Activated CD4-positive, alpha-beta T cell treated with anti-CD3 and anti-CD28 coated beads, Interleukin-2, Interleukin-4, amounts not matched to agents 100 ng/mL and 50 ng/mL, durations not matched to agents 16 hours and 8 hours (primary cell): Measurements from ENCODE around the gene CELF1.
A peak's percentile ranks its signal among the peaks of the same experiment; 100 is the strongest.
"Not testable (repeated sequence)": the region's sequence is repeated elsewhere in the genome, so short reads cannot be mapped to it uniquely, and the experiment has no call there.

ENCODE experiments used
- DNase-seq: peaks from one replicate; pipeline ENCODE4 v3.0.0-alpha.2; 2020; ENCODE audit warnings: low spot score

The CELF1 gene

GRCh38 chr11:47573321-47573720 is 20.4 kb upstream of the CELF1 start:
- no peak for DNase-seq

- no peak for DNase-seq
Observed at GRCh38 chr11:47572715-47573255, 19.9 kb upstream of the CELF1 start.

- DNase-seq, result no peak
Observed at GRCh38 chr11:47571895-47572294, 19.0 kb upstream of the CELF1 start.

- no peak for DNase-seq
Observed at GRCh38 chr11:47571357-47571729, 18.4 kb upstream of the CELF1 start.

GRCh38 chr11:47570651-47571356 is 17.9 kb upstream of the CELF1 start:
- DNase-seq, result no peak

- DNase-seq, result no peak
Observed at GRCh38 chr11:47569646-47570045, 16.7 kb upstream of the CELF1 start.

- DNase-seq, result no peak
Observed at GRCh38 chr11:47566149-47566698, 13.3 kb upstream of the CELF1 start.

GRCh38 chr11:47565340-47566148 is 12.6 kb upstream of the CELF1 start, which contains the start of gene PTPMT1:
PTPMT1 (plus strand) TSS chr11:47565599; CDS start chr11:47565623, 24 bp downstream.
- peak; percentile 73 for DNase-seq

GRCh38 chr11:47564933-47565339 is 12.0 kb upstream of the CELF1 start:
- DNase-seq, result no peak

- DNase-seq, result not testable (repeated sequence)
Observed at GRCh38 chr11:47564366-47564765, 11.4 kb upstream of the CELF1 start.

- DNase-seq, result not testable (repeated sequence)
Observed at GRCh38 chr11:47562393-47562792, 9.5 kb upstream of the CELF1 start.

GRCh38 chr11:47560426-47560825 is 7.5 kb upstream of the CELF1 start:
- DNase-seq, result no peak

- DNase-seq, result no peak
Observed at GRCh38 chr11:47558695-47559094, 5.8 kb upstream of the CELF1 start.

- DNase-seq, result not testable (repeated sequence)
Observed at GRCh38 chr11:47557004-47557403, 4.1 kb upstream of the CELF1 start.

GRCh38 chr11:47553406-47553743 is 443 bp upstream of the CELF1 start:
- DNase-seq, result no peak

GRCh38 chr11:47552056-47552565 is 821 bp downstream of the CELF1 start:
- peak; percentile 19 for DNase-seq

- DNase-seq, result peak; percentile 34
Observed at GRCh38 chr11:47551086-47551485, 1.8 kb downstream of the CELF1 start.

- DNase-seq, result no peak
Observed at GRCh38 chr11:47550288-47551047, 2.5 kb downstream of the CELF1 start.

GRCh38 chr11:47546274-47546673 is 6.7 kb downstream of the CELF1 start:
- DNase-seq, result not testable (repeated sequence)

GRCh38 chr11:47545298-47545697 is 7.6 kb downstream of the CELF1 start:
- no peak for DNase-seq

GRCh38 chr11:47541070-47541469 is 11.9 kb downstream of the CELF1 start:
- DNase-seq, result no peak

- DNase-seq, result no peak
Observed at GRCh38 chr11:47539681-47540039, 13.3 kb downstream of the CELF1 start.
